Measurements from ENCODE around the gene KHDRBS2. TPM values are rescaled to one million over a fixed set of nuclear protein-coding genes. Genes with fewer than 3 reads are reported as not detected.

The KHDRBS2 gene
- polyA plus RNA-seq, 1 of the 3 experiments (the other 2 are of a cell fraction): not detected

DNA sequence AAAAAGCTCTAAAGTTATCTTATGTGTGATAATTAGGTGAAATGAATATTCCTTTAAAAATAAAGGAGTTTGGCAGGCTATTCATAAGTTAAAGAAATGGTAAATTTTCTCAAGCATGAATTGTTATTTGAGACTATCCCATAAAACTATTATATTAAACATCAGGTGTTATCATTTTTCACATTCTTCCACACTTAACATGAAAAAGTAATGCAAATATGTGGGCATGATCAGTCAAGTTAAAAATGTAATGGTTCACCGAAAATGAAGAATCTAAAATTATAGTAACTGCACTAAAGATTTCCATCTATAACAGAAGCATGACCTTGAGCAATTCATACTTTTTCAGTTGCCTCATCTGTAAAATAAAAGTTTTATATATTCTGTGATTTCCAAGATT lies 110.8 kb downstream of the KHDRBS2 start:
- Histone ChIP-seq H3K4me3 (ENCODE audit: low read depth in 2 of 2, low read length in 1 of 2) (no peak overlapping the region), H3K79me2 (ENCODE audit: insufficient read depth) (no peaks in the 10 kb centered on the region), H4K20me1 (ENCODE audit: insufficient read depth) (no peaks in the 10 kb centered on the region), H3K4me1 (ENCODE audit: control insufficient read depth in 1 of 2, insufficient read depth in 2 of 2, low read depth in 1 of 2, low read length in 1 of 2) (no peaks in the 10 kb centered on the region), H3K36me3 (replicated peaks in 1 of 2; ENCODE audit: control insufficient read depth in 1 of 2, insufficient read depth in 2 of 2, low read length in 1 of 2) (no peaks in the 10 kb centered on the region), H3K9me3 (no peaks in the 10 kb centered on the region), H3K9me2 (no peaks in the 10 kb centered on the region), H3K4me2 (no peak overlapping the region), H2AFZ (ENCODE audit: low read depth) (no peak overlapping the region), H3K27me3 (ENCODE audit: insufficient read depth) (no peaks in the 10 kb centered on the region), H3K9ac (no peak overlapping the region), H3K27ac (ENCODE audit: low read depth in 2 of 2, low read length in 1 of 2) (no peak overlapping the region), H3F3A (replicated peaks; ENCODE audit: insufficient read depth) (no peaks in the 10 kb centered on the region)
- no peak for TF ChIP-seq SMC3 (IDR thresholded peaks at IDR 0.05; ENCODE audit: low read depth, low read length)
- no peak for TF ChIP-seq POLR2AphosphoS5 (IDR thresholded peaks at IDR 0.05; ENCODE audit: low read depth, low read length)
- TF ChIP-seq, protein P1, sequence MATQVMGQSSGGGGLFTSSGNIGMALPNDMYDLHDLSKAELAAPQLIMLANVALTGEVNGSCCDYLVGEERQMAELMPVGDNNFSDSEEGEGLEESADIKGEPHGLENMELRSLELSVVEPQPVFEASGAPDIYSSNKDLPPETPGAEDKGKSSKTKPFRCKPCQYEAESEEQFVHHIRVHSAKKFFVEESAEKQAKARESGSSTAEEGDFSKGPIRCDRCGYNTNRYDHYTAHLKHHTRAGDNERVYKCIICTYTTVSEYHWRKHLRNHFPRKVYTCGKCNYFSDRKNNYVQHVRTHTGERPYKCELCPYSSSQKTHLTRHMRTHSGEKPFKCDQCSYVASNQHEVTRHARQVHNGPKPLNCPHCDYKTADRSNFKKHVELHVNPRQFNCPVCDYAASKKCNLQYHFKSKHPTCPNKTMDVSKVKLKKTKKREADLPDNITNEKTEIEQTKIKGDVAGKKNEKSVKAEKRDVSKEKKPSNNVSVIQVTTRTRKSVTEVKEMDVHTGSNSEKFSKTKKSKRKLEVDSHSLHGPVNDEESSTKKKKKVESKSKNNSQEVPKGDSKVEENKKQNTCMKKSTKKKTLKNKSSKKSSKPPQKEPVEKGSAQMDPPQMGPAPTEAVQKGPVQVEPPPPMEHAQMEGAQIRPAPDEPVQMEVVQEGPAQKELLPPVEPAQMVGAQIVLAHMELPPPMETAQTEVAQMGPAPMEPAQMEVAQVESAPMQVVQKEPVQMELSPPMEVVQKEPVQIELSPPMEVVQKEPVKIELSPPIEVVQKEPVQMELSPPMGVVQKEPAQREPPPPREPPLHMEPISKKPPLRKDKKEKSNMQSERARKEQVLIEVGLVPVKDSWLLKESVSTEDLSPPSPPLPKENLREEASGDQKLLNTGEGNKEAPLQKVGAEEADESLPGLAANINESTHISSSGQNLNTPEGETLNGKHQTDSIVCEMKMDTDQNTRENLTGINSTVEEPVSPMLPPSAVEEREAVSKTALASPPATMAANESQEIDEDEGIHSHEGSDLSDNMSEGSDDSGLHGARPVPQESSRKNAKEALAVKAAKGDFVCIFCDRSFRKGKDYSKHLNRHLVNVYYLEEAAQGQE (IDR thresholded peaks at IDR 0.05; ENCODE audit: low read depth, low read length): no peak
- TF ChIP-seq NFIC (IDR thresholded peaks at IDR 0.05; ENCODE audit: borderline replicate concordance): no peak
- no peak for TF ChIP-seq GABPA (IDR thresholded peaks at IDR 0.05; ENCODE audit: low read depth)
- TF ChIP-seq NRF1 (IDR thresholded peaks at IDR 0.05; ENCODE audit: low read depth, low read length): no peak
- ChIA-PET CTCF (no interaction called here), POLR2A (no interaction called here)
- no peak for DNase-seq
- 2% methylated on average over 1 of the region's 1 CpG for WGBS (ENCODE audit: low lambda C conversion rate)

DNA sequence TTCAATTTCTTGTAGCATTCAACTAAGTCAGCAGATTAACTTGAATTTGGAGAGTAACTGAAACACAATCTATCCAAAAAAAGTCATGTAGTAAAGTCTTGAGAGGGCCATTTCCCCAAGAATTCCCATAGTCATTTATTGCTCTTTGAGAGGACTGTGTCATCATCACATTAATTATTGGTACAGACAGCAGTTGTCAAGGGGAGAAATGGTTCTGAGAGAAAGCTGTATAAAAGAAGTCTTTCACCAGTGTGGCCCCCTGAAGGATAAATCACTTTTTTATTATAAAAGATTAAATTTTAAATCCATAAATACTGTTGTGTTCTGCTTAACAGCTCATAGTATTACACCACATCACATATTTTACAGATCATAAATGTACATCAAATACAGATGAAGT lies 111.5 kb downstream of the KHDRBS2 start:
- Histone ChIP-seq H3K9me3 (no peaks in the 10 kb centered on the region), H4K20me1 (ENCODE audit: insufficient read depth) (no peaks in the 10 kb centered on the region), H3K27ac (ENCODE audit: low read depth in 2 of 2, low read length in 1 of 2) (no peak overlapping the region), H3K9me2 (no peaks in the 10 kb centered on the region), H3K9ac (no peak overlapping the region), H3K4me3 (ENCODE audit: low read depth in 2 of 2, low read length in 1 of 2) (no peak overlapping the region), H3K79me2 (ENCODE audit: insufficient read depth) (no peaks in the 10 kb centered on the region), H2AFZ (ENCODE audit: low read depth) (no peak overlapping the region), H3K4me2 (no peak overlapping the region), H3K36me3 (replicated peaks in 1 of 2; ENCODE audit: control insufficient read depth in 1 of 2, insufficient read depth in 2 of 2, low read length in 1 of 2) (no peaks in the 10 kb centered on the region), H3K4me1 (ENCODE audit: control insufficient read depth in 1 of 2, insufficient read depth in 2 of 2, low read depth in 1 of 2, low read length in 1 of 2) (no peaks in the 10 kb centered on the region), H3F3A (replicated peaks; ENCODE audit: insufficient read depth) (no peaks in the 10 kb centered on the region), H3K27me3 (ENCODE audit: insufficient read depth) (no peaks in the 10 kb centered on the region)
- CTCF ChIA-PET: no interaction called here
- POLR2A ChIA-PET: no interaction called here
- no peak for DNase-seq
- TF ChIP-seq SMC3 (IDR thresholded peaks at IDR 0.05; ENCODE audit: low read depth, low read length) (no peak), YY1 (IDR thresholded peaks at IDR 0.05; ENCODE audit: low read depth) (no peak), EP300 (IDR thresholded peaks at IDR 0.05; ENCODE audit: borderline replicate concordance in 1 of 2, low read depth in 1 of 2, low read length in 1 of 2) (no peak), IRF3 (IDR thresholded peaks at IDR 0.05; ENCODE audit: low read depth, low read length) (no peak), ZBTB33 (IDR thresholded peaks at IDR 0.05; ENCODE audit: borderline replicate concordance, low read depth) (no peak), ELF1 (IDR thresholded peaks at IDR 0.05) (no peak), TEAD4 (IDR thresholded peaks at IDR 0.05; ENCODE audit: borderline replicate concordance, insufficient read depth) (no peak), FOSL2 (IDR thresholded peaks at IDR 0.05; ENCODE audit: borderline replicate concordance, low read depth) (no peak), POLR2AphosphoS5 (IDR thresholded peaks at IDR 0.05; ENCODE audit: low read depth, low read length) (no peak), MEF2A (IDR thresholded peaks at IDR 0.05; ENCODE audit: borderline replicate concordance, low read depth) (no peak), FOXM1 (IDR thresholded peaks at IDR 0.05; ENCODE audit: low read depth) (no peak), FOXJ3 (CRISPR knock-in tag; IDR thresholded peaks at IDR 0.05) (no peak), GATA2 (CRISPR knock-in tag; IDR thresholded peaks at IDR 0.05) (no peak), RXRA (IDR thresholded peaks at IDR 0.05; ENCODE audit: borderline replicate concordance, low read depth) (no peak), NRF1 (IDR thresholded peaks at IDR 0.05; ENCODE audit: low read depth, low read length) (no peak)
- TF ChIP-seq, protein P2, sequence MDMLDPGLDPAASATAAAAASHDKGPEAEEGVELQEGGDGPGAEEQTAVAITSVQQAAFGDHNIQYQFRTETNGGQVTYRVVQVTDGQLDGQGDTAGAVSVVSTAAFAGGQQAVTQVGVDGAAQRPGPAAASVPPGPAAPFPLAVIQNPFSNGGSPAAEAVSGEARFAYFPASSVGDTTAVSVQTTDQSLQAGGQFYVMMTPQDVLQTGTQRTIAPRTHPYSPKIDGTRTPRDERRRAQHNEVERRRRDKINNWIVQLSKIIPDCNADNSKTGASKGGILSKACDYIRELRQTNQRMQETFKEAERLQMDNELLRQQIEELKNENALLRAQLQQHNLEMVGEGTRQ (IDR thresholded peaks at IDR 0.05; ENCODE audit: borderline replicate concordance, low read depth, low read length): no peak

Measured in SK-N-SH (cell line).